Measurements from ENCODE around the gene CRX. TPM values are rescaled to one million over a fixed set of nuclear protein-coding genes. Genes with fewer than 3 reads are reported as not detected.

The CRX gene
- total and polyA plus RNA-seq, 3 donors from 2014 or later, result 0.12 to 0.55 TPM; not detected in 1

GRCh38 chr19:47839913-47840312 lies 18.2 kb downstream of the CRX start:
- TF ChIP-seq POLR2A (IDR thresholded peaks at IDR 0.05), result no peak
- no peak for TF ChIP-seq CTCF (IDR thresholded peaks at IDR 0.05)
- no peaks in the 10 kb centered on the region for H3K9me3 ChIP-seq
- H3K27me3 ChIP-seq, result no peaks in the 10 kb centered on the region
- DNase-seq, result no peak
- H3K27ac ChIP-seq, result no peak overlapping the region
- H3K36me3 ChIP-seq (ENCODE audit: low read depth, missing control alignments), result no peaks in the 10 kb centered on the region
- intact Hi-C loops (cut with DNase I; ENCODE audit: low total_unique reads), result no loop called here
- WGBS, 2 donors, result 37 to 46% methylated on average over 10 of the region's 10 CpGs
- H3K4me1 ChIP-seq, result no peaks in the 10 kb centered on the region
- no peak overlapping the region for H3K4me3 ChIP-seq

GRCh38 chr19:47842941-47843340 lies 21.2 kb downstream of the CRX start:
- no peaks in the 10 kb centered on the region for H3K36me3 ChIP-seq (ENCODE audit: low read depth, missing control alignments)
- H3K9me3 ChIP-seq, result no peaks in the 10 kb centered on the region
- no peak for TF ChIP-seq POLR2A (IDR thresholded peaks at IDR 0.05)
- no peak for TF ChIP-seq CTCF (IDR thresholded peaks at IDR 0.05)
- intact Hi-C loops (cut with DNase I; ENCODE audit: low total_unique reads), result no loop called here
- H3K27ac ChIP-seq, result no peak overlapping the region
- no peak for DNase-seq
- H3K4me3 ChIP-seq, result no peak overlapping the region
- WGBS, 2 donors, result 53 to 68% methylated on average over 5 of the region's 5 CpGs
- H3K4me1 ChIP-seq, result no peaks in the 10 kb centered on the region
- H3K27me3 ChIP-seq, result no peaks in the 10 kb centered on the region

GRCh38 chr19:47848425-47848822 lies 26.7 kb downstream of the CRX start:
- WGBS, 2 donors, result 39 to 51% methylated on average over 10 of the region's 10 CpGs
- Histone ChIP-seq H3K9me3 (no peaks in the 10 kb centered on the region), H3K27me3 (no peaks in the 10 kb centered on the region), H3K4me1 (no peaks in the 10 kb centered on the region), H3K36me3 (ENCODE audit: low read depth, missing control alignments) (no peaks in the 10 kb centered on the region), H3K4me3 (peak overlapping the region; percentile 12 to 41), H3K27ac (no peak overlapping the region)
- no peak for DNase-seq
- no peak for TF ChIP-seq CTCF (IDR thresholded peaks at IDR 0.05)
- no peak for TF ChIP-seq POLR2A (IDR thresholded peaks at IDR 0.05)
- intact Hi-C loops (cut with DNase I; ENCODE audit: low total_unique reads), result no loop called here

GRCh38 chr19:47848823-47849473 lies 27.2 kb downstream of the CRX start:
- TF ChIP-seq POLR2A (IDR thresholded peaks at IDR 0.05), result no peak
- peak in 2 of 3 experiments; percentile 33 to 49 for TF ChIP-seq CTCF (IDR thresholded peaks at IDR 0.05)
- H3K4me3 ChIP-seq, result peak overlapping the region; percentile 12 to 41
- no peak overlapping the region for H3K27ac ChIP-seq
- 2 to 5% methylated on average over 22 of the region's 22 CpGs for WGBS, 2 donors
- H3K9me3 ChIP-seq, result no peaks in the 10 kb centered on the region
- intact Hi-C loops (cut with DNase I; ENCODE audit: low total_unique reads), result no loop called here
- DNase-seq, result peak; percentile 35
- no peaks in the 10 kb centered on the region for H3K4me1 ChIP-seq
- H3K36me3 ChIP-seq (ENCODE audit: low read depth, missing control alignments), result no peaks in the 10 kb centered on the region
- no peaks in the 10 kb centered on the region for H3K27me3 ChIP-seq

- H3K4me3 ChIP-seq, result no peak overlapping the region
- intact Hi-C loops (cut with DNase I; ENCODE audit: low total_unique reads), result no loop called here
- no peaks in the 10 kb centered on the region for H3K4me1 ChIP-seq
- H3K27ac ChIP-seq, result no peak overlapping the region
- TF ChIP-seq POLR2A (IDR thresholded peaks at IDR 0.05) (no peak), CTCF (IDR thresholded peaks at IDR 0.05) (no peak)
- DNase-seq, result no peak
- WGBS, 2 donors, result 63 to 74% methylated on average over 4 to 5 of the region's 5 CpGs
- no peaks in the 10 kb centered on the region for H3K36me3 ChIP-seq (ENCODE audit: low read depth, missing control alignments)
- no peaks in the 10 kb centered on the region for H3K27me3 ChIP-seq
- H3K9me3 ChIP-seq, result no peaks in the 10 kb centered on the region
These were observed 31.3 kb downstream of the CRX start for GRCh38 chr19:47853003-47853402.
